ENCODE results near the gene C3orf20.

C3orf20 gene

GRCh38 chr3:14761866-14762265, 86.9 kb downstream of the C3orf20 start:
- no peak for DNase-seq

GRCh38 chr3:14762701-14763100, 87.8 kb downstream of the C3orf20 start:
- DNase-seq: no peak

- no peak for DNase-seq
Measured at GRCh38 chr3:14764331-14765059, 89.6 kb downstream of the C3orf20 start.

DNA sequence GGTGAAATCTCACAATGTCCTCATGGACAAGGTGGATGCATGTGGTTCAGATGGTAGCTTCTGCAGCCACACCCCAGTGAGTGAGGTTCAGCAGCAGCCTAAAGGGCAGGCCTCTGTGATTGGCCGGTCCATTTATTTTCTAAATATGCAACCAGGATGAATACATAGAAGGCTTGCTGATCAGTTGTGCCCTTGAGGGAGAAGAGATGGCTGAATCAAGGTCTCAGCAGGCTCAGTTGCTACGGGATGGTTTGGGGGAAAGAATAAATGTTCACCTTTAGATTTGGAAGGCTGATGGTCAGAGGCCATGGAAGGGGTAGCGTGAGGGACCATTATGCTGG, 90.1 kb downstream of the C3orf20 start:
- DNase-seq: no peak

DNA sequence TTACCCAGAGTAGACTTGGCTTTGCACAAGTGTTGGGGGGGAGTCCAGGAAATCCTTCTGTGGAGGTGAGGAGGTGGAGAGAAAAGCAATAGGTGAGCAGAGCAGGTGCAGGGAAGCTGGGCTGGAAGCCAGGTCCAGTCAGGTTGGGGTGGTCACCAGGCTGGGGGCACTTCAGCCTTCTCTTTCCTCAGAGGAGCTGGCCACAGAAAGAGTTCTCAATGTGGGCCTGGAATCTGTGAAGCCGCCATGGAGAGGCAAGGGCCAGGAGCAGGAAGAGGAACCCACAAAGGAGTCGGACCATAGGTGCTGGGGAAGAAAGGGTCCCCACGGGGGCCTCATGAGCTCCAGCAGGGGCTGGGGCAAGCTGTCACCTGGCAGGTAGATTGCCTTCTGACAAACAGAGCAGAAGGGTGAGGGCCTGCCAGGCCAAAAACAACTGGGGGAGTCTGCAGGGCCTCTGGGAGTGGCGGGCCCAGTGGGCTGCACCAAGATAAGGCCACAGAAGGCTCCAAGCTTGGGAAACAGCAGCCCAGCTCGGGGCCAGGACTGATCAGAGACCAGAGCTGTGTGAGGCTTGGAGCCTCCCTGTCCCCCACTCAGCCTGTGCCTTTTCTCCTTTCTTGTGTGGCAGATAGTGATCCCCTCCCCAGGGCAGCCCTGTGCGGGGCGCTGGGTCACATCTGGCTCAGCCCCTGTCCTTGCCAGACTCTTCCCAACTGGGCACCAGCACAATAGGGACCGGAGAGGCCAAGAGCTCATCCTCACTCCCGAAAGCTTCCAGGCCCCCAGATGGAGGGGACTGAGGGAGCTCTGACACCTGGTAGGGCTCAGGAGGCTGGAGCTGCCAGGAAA, 90.9 kb downstream of the C3orf20 start:
- no peak for DNase-seq

- no peak for DNase-seq
Measured at GRCh38 chr3:14766428-14767244, 91.7 kb downstream of the C3orf20 start.

DNA sequence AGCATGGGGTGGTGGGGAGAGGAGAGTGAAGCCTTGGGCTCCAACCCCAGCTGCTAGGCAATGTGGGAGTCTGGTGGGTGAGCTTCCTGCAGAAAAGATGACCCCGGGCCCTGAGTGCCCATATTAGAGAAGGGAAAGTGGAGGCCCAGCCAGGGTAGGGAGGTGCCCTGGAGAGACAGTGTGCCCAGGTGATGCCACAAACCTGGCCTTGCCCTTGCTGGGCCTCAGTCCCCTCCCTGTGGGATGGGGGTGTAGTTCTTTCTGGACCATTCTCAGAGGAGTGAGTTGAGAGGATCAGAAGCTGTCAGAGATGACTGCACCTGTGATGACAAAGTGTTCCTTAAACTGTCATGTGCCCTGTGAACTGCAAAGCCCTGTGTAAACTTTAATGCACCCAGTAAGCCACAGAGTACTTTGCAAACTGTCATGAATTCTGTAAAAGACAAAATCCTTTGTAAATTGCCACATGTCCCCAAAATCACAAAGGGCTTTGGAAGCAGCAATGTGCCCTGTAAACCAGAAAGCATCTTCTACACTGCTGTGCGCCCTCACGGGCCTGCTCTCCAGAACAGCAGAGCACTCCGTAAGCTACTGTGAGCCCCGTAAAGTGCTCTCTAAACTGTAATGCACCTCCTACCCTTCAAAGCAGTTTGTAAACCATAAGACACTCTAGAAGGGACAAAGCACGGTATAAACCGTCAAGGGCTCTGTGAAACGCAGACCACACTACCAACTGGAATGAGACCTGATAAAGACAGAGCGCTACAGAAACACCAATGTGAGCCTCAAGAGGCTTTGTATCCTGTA, 92.5 kb downstream of the C3orf20 start:
- DNase-seq: no peak

GRCh38 chr3:14768182-14768790, 93.3 kb downstream of the C3orf20 start:
- DNase-seq: no peak

DNA sequence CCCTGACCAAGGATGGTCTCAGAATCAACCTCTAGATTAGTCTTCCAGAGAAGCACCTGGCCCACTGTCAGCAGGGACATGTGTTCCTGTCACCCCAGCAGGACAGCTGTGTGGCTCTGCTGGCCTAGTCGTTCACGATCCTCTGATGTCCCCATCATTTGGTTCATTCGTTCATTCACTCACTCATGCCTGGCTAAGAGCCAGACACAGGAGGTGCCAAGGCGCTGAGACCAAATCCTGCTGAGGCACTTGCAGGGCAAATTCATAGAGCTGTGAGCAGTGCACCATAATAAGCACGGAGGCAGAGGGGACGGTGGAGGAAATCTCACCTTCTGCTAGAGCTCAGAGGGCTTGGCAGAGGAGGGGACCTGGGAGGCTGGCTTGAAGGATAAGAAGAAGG, 93.9 kb downstream of the C3orf20 start:
- DNase-seq: no peak

GRCh38 chr3:14769544-14770325, 94.8 kb downstream of the C3orf20 start:
- DNase-seq: no peak

- no peak for DNase-seq
Measured at GRCh38 chr3:14770591-14770990, 95.7 kb downstream of the C3orf20 start.

GRCh38 chr3:14771593-14772497, 96.9 kb downstream of the C3orf20 start:
- DNase-seq: no peak

- no peak for DNase-seq
Measured at GRCh38 chr3:14772533-14773138, 97.7 kb downstream of the C3orf20 start.

GRCh38 chr3:14773281-14773680, 98.3 kb downstream of the C3orf20 start:
- DNase-seq: no peak

DNA sequence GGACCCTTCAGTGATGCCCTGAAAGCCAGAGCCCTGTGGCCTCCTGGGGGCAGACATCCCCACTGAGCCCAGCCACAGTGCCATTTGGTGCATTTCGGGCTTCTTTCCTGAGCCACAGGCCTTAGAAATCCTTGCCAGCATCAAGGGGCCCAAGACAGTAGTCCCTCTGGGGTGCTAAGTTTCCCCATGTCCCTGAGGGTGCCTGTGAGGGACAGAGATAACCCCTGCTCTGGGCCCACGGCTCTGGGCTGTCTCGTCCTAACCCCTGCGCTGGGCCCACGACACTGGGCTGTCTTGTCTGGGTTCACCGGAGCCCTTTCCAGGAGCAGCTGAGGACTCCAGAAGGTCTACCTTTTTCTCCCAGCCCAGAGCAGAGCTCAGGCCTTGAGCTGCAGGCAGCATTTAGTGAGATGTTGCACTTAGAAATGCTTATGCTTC, 98.8 kb downstream of the C3orf20 start:
- no peak for DNase-seq

DNA sequence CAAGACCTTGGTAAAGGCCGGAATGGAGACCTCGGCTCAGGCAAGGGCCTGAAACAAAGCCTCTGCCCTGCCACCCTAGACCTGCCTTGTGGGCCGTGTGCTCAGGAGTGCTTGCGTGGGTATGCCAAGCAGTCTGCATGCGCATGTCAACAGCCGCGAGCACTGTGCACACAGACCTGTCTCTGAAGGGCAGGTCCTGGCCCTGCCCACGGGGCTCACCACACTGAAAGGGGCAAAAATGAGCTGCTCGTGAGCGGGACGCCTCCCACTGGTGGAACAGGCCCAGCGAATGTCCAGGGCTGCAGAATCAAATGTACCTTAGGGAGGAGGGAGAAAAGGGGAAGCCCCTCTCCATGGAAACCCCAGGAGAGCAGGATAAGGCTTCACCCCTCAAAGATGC, 99.5 kb downstream of the C3orf20 start:
- no peak for DNase-seq

GRCh38 chr3:14775011-14775410, 100.1 kb downstream of the C3orf20 start:
- no peak for DNase-seq

DNA sequence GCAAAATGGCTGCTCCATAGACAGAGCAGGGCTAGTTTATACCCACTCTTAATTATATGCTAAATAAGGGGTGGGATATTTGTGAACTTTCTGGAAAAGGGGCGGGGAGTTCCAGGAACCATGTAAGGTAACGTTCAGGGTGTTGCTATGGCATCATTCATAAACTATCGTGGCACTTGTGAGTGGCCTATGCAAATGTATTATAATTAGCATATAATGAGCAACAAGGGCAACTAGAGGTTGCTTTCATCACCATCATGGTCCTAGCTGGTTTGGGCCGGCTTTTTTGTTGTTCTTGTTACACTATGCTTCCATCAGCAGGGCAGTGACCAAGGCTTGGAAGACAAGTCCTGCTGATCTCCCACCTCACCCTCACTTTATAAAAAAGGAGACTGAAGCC, 100.6 kb downstream of the C3orf20 start:
- no peak for DNase-seq

DNA sequence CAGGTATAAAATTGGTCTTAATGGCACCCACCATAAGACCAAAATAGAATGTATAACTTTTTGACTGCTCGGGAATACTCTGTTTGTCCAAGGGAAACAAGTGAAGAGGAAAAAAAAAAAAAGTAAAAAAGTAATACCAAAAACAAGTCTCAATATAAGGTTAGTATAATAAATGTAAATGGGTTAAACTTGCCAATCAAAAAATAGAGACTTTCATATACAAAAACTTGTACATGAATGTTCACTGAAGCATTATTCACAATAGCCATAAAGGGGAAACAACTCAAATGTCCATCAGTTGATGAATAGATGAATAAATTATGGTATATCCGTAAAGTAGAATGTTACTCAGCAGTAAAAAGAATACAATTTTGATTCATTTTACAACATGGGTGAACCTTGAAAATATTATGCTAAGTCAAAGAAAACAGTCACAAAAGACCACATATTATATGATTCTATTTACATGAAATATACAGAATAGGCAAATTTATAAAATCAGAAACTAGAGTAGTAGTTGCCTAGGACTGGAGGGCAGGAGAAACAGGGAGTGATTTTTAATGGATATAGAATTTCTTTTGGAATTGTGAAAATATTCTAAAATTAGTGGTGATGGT, 104.2 kb downstream of the C3orf20 start:
- DNase-seq: no peak
